Ishikawa (cell line): ENCODE measurements around the gene NEIL3.

Source experiments
- CEBPB ChIP-seq: IDR thresholded peaks from 2 replicates; pipeline ENCODE4 v1.6.1; 2012
- CREB1 ChIP-seq: IDR thresholded peaks from 2 replicates; pipeline ENCODE4 v1.6.1; 2012; ENCODE audit warnings: low read depth
- EGR1 ChIP-seq: IDR thresholded peaks from 2 replicates; pipeline ENCODE4 v1.6.1; 2012
- EP300 ChIP-seq: IDR thresholded peaks from 2 replicates; pipeline ENCODE4 v1.6.1; 2012; ENCODE audit warnings: borderline replicate concordance
- FOXM1 ChIP-seq: IDR thresholded peaks from 2 replicates; pipeline ENCODE4 v1.6.1; 2012; ENCODE audit warnings: low read depth, borderline replicate concordance
- NFIC ChIP-seq: IDR thresholded peaks from 2 replicates; pipeline ENCODE4 v1.6.1; 2012
- RAD21 ChIP-seq: IDR thresholded peaks from 2 replicates; pipeline ENCODE4 v1.6.1; 2012; ENCODE audit warnings: low read depth
- TAF1 ChIP-seq: IDR thresholded peaks from 2 replicates; pipeline ENCODE4 v1.6.1; 2012; ENCODE audit warnings: low read depth, mild to moderate bottlenecking
- TCF12 ChIP-seq: IDR thresholded peaks from 2 replicates; pipeline ENCODE4 v1.6.1; 2012; ENCODE audit warnings: low read depth
- TEAD4 ChIP-seq: IDR thresholded peaks from 2 replicates; pipeline ENCODE4 v1.6.1; 2012
- YY1 ChIP-seq: IDR thresholded peaks from 2 replicates; pipeline ENCODE4 v1.6.1; 2012; ENCODE audit warnings: low read depth
- ZBTB7A ChIP-seq: IDR thresholded peaks from 2 replicates; pipeline ENCODE4 v1.6.1; 2012; ENCODE audit warnings: low read depth
- TF ChIP-seq, protein P1 (sequence below): IDR thresholded peaks from 2 replicates; pipeline ENCODE4 v1.6.1; 2012
- TF ChIP-seq, protein P2 (sequence below): IDR thresholded peaks from 2 replicates; pipeline ENCODE4 v1.6.1; 2012
- TF ChIP-seq, protein P3 (sequence below): IDR thresholded peaks from 2 replicates; pipeline ENCODE4 v1.6.1; 2012; ENCODE audit warnings: low read depth, mild to moderate bottlenecking

The NEIL3 gene

DNA sequence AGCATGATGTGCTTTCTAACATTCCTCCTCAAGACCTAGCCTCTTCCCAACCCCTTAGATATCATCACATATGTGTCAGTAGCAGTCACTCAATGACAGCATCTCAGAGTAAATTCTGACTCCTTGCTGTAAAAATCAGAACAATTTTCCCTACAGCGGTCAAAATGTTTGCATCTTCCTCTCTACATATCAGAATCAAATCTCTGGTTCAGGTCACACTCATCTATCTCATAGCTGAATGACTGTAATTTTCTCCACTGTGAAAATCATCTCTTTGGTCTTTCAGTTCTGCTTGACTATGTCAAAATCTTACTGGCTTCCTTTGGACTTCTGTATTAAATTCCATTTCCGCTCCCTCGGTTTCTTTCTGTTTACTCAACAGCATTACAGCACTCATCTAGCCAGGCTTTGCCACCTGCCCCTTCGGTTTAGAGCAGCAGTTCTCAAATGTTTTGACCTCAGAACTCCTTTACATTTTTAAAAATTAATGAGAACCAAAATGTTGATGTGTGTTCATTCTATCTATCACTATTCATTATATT lies 75.3 kb downstream of the NEIL3 start:
- TF ChIP-seq EGR1 (no peak), TCF12 (no peak), ZBTB7A (no peak)
- TF ChIP-seq, protein P1, sequence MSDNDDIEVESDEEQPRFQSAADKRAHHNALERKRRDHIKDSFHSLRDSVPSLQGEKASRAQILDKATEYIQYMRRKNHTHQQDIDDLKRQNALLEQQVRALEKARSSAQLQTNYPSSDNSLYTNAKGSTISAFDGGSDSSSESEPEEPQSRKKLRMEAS = no peak

DNA sequence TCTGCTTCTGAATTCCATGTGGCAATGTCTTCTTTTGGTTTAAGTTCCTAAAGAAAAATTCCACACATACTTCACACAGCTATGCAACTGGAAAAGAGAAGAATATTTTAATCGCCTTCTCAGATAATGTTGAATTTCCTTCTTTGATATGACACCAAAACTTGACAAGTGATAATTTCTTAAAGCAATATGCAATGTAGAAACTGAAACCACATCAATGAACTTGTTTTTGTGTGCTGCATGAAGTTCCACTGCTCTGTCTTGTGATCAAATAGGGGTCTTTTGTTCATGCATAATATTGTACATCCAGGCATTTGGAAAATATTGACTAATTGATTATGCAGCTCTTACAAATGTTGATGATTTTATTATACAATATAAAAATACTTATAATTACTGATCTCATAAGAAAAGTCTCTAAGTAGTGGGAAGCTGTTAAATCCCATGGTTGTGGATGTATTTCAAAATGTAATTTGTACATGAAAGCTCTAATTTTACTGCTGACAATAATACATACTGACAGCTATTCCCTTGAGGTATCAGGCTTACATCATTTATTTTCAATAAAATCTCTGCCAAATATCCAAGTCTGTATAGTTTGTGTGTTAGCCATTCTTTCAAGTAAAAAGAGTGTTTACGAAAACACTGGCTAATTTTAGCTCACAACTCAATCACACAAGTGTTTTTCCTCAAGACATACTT lies 76.1 kb downstream of the NEIL3 start:
- TF ChIP-seq, protein P2, sequence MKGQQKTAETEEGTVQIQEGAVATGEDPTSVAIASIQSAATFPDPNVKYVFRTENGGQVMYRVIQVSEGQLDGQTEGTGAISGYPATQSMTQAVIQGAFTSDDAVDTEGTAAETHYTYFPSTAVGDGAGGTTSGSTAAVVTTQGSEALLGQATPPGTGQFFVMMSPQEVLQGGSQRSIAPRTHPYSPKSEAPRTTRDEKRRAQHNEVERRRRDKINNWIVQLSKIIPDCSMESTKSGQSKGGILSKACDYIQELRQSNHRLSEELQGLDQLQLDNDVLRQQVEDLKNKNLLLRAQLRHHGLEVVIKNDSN = no peak
- no peak for TF ChIP-seq YY1
- no peak for TF ChIP-seq NFIC
- no peak for TF ChIP-seq ZBTB7A
- no peak for TF ChIP-seq TEAD4
- no peak for TF ChIP-seq CEBPB
- no peak for TF ChIP-seq EGR1
- TF ChIP-seq, protein P1 = no peak
- TF ChIP-seq, protein P3, sequence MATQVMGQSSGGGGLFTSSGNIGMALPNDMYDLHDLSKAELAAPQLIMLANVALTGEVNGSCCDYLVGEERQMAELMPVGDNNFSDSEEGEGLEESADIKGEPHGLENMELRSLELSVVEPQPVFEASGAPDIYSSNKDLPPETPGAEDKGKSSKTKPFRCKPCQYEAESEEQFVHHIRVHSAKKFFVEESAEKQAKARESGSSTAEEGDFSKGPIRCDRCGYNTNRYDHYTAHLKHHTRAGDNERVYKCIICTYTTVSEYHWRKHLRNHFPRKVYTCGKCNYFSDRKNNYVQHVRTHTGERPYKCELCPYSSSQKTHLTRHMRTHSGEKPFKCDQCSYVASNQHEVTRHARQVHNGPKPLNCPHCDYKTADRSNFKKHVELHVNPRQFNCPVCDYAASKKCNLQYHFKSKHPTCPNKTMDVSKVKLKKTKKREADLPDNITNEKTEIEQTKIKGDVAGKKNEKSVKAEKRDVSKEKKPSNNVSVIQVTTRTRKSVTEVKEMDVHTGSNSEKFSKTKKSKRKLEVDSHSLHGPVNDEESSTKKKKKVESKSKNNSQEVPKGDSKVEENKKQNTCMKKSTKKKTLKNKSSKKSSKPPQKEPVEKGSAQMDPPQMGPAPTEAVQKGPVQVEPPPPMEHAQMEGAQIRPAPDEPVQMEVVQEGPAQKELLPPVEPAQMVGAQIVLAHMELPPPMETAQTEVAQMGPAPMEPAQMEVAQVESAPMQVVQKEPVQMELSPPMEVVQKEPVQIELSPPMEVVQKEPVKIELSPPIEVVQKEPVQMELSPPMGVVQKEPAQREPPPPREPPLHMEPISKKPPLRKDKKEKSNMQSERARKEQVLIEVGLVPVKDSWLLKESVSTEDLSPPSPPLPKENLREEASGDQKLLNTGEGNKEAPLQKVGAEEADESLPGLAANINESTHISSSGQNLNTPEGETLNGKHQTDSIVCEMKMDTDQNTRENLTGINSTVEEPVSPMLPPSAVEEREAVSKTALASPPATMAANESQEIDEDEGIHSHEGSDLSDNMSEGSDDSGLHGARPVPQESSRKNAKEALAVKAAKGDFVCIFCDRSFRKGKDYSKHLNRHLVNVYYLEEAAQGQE = no peak
- no peak for TF ChIP-seq EP300
- no peak for TF ChIP-seq TCF12
- no peak for TF ChIP-seq FOXM1
- no peak for TF ChIP-seq RAD21
- no peak for TF ChIP-seq TAF1
- TF ChIP-seq CREB1 = no peak

DNA sequence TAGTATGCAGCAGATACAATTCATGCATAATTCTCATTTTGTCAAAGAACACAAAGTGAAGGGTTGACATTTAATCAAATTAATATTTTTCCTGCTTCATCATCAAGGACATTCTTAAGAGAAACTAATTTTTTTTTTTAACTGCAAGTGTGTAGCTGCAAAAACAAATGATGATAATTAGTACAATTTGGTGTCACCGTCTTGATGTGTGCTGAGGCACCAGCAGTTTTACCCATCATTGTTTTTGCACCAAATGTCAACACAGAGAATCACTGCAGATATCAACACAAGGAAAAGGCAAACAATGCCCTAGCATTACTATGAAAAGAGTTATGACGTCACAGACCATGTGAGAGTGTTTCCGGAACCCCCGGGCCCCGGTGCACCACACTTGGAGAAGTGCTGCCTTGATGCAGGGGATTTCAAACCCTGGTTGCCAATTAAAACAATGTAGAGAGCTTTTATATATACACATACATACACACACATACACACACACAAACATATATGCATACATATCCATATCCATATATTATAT lies 76.7 kb downstream of the NEIL3 start:
- no peak for TF ChIP-seq TEAD4
- no peak for TF ChIP-seq TAF1
- no peak for TF ChIP-seq CREB1
- TF ChIP-seq RAD21 = no peak
- no peak for TF ChIP-seq YY1
- TF ChIP-seq, protein P3 = no peak
- TF ChIP-seq EGR1 = no peak
- TF ChIP-seq, protein P2 = no peak
- TF ChIP-seq CEBPB = no peak
- TF ChIP-seq ZBTB7A = no peak
- no peak for TF ChIP-seq NFIC
- TF ChIP-seq, protein P1 = no peak
- TF ChIP-seq FOXM1 = no peak
- TF ChIP-seq EP300 = no peak

DNA sequence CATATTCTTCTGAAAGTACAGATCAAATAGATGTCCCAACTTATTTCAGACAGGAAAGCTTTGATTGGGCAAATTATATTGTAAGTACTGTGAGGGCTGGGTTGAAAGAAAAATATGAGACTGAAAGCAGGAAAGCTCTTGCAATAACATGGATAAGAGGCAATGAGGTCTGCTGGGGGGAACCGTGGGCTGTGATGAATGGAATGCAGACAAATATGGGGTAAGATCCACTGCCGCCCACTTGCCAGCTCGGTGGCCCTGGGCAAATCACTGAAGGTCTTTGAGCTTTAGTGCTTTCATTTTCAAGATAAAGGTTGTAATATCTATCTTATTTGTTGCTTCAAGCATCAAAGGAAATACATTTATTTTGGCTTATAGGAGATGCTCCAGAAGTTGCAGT lies 81.6 kb downstream of the NEIL3 start:
- TF ChIP-seq TAF1 (no peak), ZBTB7A (no peak), YY1 (no peak), RAD21 (no peak), EGR1 (no peak), CREB1 (no peak), CEBPB (no peak), TCF12 (no peak), NFIC (no peak), TEAD4 (no peak), FOXM1 (no peak), EP300 (no peak)
- TF ChIP-seq, protein P3 = no peak
- TF ChIP-seq, protein P1 = no peak
- TF ChIP-seq, protein P2 = no peak
